Nephron progenitor cell (in vitro differentiated cells): Measurements from ENCODE around the gene SNTG2.
A peak's percentile ranks its signal among the peaks of the same experiment; 100 is the strongest.

Experiments used
- DNase-seq: peaks from one replicate; pipeline ENCODE4 v3.0.0; 2021
- H3K27ac Mint-ChIP-seq: 2 replicates; pipeline ENCODE4 v1.8.0; 2021; ENCODE audit warnings: mild to moderate bottlenecking, moderate library complexity, mixed read lengths
- H3K27me3 Mint-ChIP-seq: 2 replicates; pipeline ENCODE4 v1.8.0; 2021; ENCODE audit warnings: mild to moderate bottlenecking, low read depth, mixed read lengths; ENCODE audit not compliant: poor library complexity
- H3K36me3 Mint-ChIP-seq: 2 replicates; pipeline ENCODE4 v1.8.0; 2021; ENCODE audit warnings: low read depth, mixed read lengths
- H3K4me1 Mint-ChIP-seq: 2 replicates; pipeline ENCODE4 v1.8.0; 2021; ENCODE audit warnings: mixed read lengths
- H3K4me3 Mint-ChIP-seq: 2 replicates; pipeline ENCODE4 v1.8.0; 2021; ENCODE audit warnings: mild to moderate bottlenecking, moderate library complexity, mixed read lengths
- H3K9me3 Mint-ChIP-seq: 2 replicates; pipeline ENCODE4 v1.8.0; 2021; ENCODE audit warnings: mild to moderate bottlenecking, moderate library complexity, mixed read lengths
- TF ChIP-seq, protein P1 (sequence below): fragments of 200-600 bp; sonication (generic); IDR thresholded peaks from 2 replicates; pipeline ENCODE4 v1.5.0; 2021; ENCODE audit warnings: antibody characterized with exemption

Gene SNTG2

GRCh38 chr2:1154710-1155594 is 204.3 kb downstream of the SNTG2 start:
- Mint-ChIP-seq H3K27me3 (no peaks in the 10 kb centered on the region), H3K36me3 (no peaks in the 10 kb centered on the region), H3K4me3 (no peak overlapping the region), H3K4me1 (no peaks in the 10 kb centered on the region), H3K9me3 (no peaks in the 10 kb centered on the region), H3K27ac (no peak overlapping the region)
- no peak for DNase-seq
- TF ChIP-seq, protein P1, sequence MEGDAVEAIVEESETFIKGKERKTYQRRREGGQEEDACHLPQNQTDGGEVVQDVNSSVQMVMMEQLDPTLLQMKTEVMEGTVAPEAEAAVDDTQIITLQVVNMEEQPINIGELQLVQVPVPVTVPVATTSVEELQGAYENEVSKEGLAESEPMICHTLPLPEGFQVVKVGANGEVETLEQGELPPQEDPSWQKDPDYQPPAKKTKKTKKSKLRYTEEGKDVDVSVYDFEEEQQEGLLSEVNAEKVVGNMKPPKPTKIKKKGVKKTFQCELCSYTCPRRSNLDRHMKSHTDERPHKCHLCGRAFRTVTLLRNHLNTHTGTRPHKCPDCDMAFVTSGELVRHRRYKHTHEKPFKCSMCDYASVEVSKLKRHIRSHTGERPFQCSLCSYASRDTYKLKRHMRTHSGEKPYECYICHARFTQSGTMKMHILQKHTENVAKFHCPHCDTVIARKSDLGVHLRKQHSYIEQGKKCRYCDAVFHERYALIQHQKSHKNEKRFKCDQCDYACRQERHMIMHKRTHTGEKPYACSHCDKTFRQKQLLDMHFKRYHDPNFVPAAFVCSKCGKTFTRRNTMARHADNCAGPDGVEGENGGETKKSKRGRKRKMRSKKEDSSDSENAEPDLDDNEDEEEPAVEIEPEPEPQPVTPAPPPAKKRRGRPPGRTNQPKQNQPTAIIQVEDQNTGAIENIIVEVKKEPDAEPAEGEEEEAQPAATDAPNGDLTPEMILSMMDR: no peak

DNA sequence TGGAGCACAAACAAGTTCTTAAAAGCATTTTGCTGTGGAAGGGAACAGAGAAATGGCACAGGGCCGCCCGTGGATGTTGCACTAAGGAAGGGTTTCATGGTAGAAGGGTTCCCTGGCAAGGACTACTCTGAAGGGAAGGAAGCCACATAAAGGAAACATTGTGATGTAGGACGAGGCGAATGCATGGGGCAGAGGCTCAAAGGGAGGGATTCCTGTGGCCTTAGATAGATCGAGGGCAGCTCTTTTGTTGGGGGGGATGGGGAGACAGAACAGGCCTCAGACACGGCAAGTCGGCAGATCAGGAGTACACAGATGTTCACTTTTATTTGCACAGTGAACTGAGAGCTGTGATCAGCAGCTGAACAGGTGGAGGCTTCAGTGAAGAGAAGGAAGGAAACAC is 205.4 kb downstream of the SNTG2 start:
- H3K4me1 Mint-ChIP-seq: no peaks in the 10 kb centered on the region
- H3K36me3 Mint-ChIP-seq: no peaks in the 10 kb centered on the region
- H3K4me3 Mint-ChIP-seq: no peak overlapping the region
- H3K9me3 Mint-ChIP-seq: peaks cover 3% of the 10 kb centered on the region
- DNase-seq: no peak
- no peaks in the 10 kb centered on the region for H3K27me3 Mint-ChIP-seq
- H3K27ac Mint-ChIP-seq: no peak overlapping the region
- TF ChIP-seq, protein P1: no peak

- H3K4me3 Mint-ChIP-seq: no peak overlapping the region
- no peaks in the 10 kb centered on the region for H3K27me3 Mint-ChIP-seq
- H3K27ac Mint-ChIP-seq: no peak overlapping the region
- H3K4me1 Mint-ChIP-seq: no peaks in the 10 kb centered on the region
- TF ChIP-seq, protein P1: no peak
- peaks cover 6% of the 10 kb centered on the region for H3K9me3 Mint-ChIP-seq
- peak; percentile 31 for DNase-seq
- H3K36me3 Mint-ChIP-seq: no peaks in the 10 kb centered on the region
Measured at GRCh38 chr2:1156531-1156930, 205.9 kb downstream of the SNTG2 start.

DNA sequence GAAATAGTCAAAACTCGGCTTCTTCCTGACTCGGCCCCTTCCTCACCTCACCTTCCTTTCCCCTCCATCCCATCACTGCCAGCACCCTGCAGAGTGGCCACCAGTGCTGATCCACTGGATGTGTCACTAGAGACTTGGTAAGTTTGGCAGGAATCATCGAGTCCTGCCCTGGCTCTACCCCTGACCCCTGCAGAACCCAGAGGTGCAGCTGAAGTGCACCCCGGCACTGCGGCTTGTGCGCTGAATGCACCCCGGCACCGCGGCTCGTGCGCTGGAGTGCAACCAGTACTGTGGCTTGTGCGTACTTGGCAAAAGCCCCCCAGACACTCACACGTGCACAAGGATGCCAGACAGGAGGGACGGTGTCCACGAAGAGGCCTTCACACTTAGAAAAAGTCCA is 206.5 kb downstream of the SNTG2 start:
- no peaks in the 10 kb centered on the region for H3K36me3 Mint-ChIP-seq
- H3K9me3 Mint-ChIP-seq: peaks cover 6% of the 10 kb centered on the region
- H3K4me3 Mint-ChIP-seq: no peak overlapping the region
- H3K27ac Mint-ChIP-seq: no peak overlapping the region
- no peak for DNase-seq
- TF ChIP-seq, protein P1: no peak
- no peaks in the 10 kb centered on the region for H3K27me3 Mint-ChIP-seq
- H3K4me1 Mint-ChIP-seq: no peaks in the 10 kb centered on the region

DNA sequence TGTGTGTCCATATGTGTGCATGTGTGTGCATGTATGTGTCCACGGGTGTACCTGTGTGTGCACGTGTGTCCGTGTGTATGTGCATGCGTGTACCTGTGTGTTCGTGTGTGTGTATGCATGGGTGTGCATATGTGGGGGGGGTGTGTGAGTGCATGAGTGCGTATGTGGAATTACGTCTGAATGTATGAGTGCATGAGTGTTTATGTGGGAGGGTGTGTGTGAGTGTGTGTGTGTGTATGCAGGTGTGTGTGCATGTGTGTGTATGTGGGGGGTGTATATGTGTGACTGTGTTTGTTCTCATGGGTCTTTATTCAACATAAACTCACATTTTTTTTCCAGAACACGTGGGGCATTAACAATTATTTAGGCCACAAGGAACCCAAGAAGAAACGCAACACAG is 208.4 kb downstream of the SNTG2 start:
- TF ChIP-seq, protein P1: no peak
- no peak overlapping the region for H3K27ac Mint-ChIP-seq
- peaks cover 11% of the 10 kb centered on the region for H3K36me3 Mint-ChIP-seq
- no peak overlapping the region for H3K4me3 Mint-ChIP-seq
- H3K27me3 Mint-ChIP-seq: no peaks in the 10 kb centered on the region
- DNase-seq: no peak
- peaks cover 21% of the 10 kb centered on the region for H3K9me3 Mint-ChIP-seq
- peaks cover 13% of the 10 kb centered on the region for H3K4me1 Mint-ChIP-seq

GRCh38 chr2:1162246-1162645 is 211.6 kb downstream of the SNTG2 start:
- H3K4me3 Mint-ChIP-seq: no peak overlapping the region
- H3K36me3 Mint-ChIP-seq: peaks cover 11% of the 10 kb centered on the region
- TF ChIP-seq, protein P1: no peak
- DNase-seq: no peak
- H3K9me3 Mint-ChIP-seq: peaks cover 26% of the 10 kb centered on the region
- no peaks in the 10 kb centered on the region for H3K27me3 Mint-ChIP-seq
- H3K27ac Mint-ChIP-seq: peak overlapping the region; percentile 98
- H3K4me1 Mint-ChIP-seq: peaks cover 13% of the 10 kb centered on the region
